22Rv1 (cell line): ENCODE data around the gene EZH2.

Source experiments
- ZFX ChIP-seq: fragments of 450-650 bp; IDR thresholded peaks from 2 replicates; pipeline ENCODE4 v1.6.1; 2017; ENCODE audit warnings: antibody characterized with exemption, borderline replicate concordance
- TF ChIP-seq, protein P1 (sequence below): fragments of 450-650 bp; IDR thresholded peaks from 2 replicates; pipeline ENCODE4 v1.5.1; 2017; ENCODE audit warnings: mild to moderate bottlenecking

- TF ChIP-seq, protein P1, sequence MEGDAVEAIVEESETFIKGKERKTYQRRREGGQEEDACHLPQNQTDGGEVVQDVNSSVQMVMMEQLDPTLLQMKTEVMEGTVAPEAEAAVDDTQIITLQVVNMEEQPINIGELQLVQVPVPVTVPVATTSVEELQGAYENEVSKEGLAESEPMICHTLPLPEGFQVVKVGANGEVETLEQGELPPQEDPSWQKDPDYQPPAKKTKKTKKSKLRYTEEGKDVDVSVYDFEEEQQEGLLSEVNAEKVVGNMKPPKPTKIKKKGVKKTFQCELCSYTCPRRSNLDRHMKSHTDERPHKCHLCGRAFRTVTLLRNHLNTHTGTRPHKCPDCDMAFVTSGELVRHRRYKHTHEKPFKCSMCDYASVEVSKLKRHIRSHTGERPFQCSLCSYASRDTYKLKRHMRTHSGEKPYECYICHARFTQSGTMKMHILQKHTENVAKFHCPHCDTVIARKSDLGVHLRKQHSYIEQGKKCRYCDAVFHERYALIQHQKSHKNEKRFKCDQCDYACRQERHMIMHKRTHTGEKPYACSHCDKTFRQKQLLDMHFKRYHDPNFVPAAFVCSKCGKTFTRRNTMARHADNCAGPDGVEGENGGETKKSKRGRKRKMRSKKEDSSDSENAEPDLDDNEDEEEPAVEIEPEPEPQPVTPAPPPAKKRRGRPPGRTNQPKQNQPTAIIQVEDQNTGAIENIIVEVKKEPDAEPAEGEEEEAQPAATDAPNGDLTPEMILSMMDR, result no peak
- no peak for TF ChIP-seq ZFX
Measured at GRCh38 chr7:148866362-148866761, 17.7 kb downstream of the EZH2 start.
